Measurements from ENCODE around the gene KCTD13.
"Not testable (repeated sequence)": the region's sequence is repeated elsewhere in the genome, so short reads cannot be mapped to it uniquely, and the experiment has no call there.

Gene KCTD13

GRCh38 chr16:29877266-29877961 is 48.6 kb downstream of the KCTD13 start:
- DNase-seq = peak; percentile 60

GRCh38 chr16:29876594-29877249 is 49.3 kb downstream of the KCTD13 start:
- DNase-seq = peak; percentile 20

GRCh38 chr16:29876217-29876593 is 49.8 kb downstream of the KCTD13 start:
- no peak for DNase-seq

GRCh38 chr16:29875206-29875605 is 50.8 kb downstream of the KCTD13 start:
- DNase-seq = no peak

DNA sequence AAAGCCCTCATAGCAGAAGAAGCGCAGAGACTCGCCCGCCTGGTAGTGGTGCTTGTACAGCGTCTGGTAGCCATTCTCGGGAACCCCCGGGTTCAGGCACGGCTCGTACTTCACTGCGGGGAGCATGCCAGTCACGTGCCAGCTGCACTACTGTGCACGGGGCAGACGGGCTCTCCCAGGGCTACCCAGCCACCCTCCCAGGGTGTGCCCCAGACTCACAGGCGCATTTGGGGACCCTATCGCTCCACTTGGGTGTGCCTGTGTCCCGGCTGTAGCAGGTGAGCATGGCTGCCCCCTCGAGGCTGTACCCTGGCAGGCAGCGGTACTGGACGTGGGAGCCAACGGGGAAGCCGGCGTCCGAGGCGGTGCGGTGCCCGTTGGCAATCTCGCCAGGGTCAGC is 52.7 kb downstream of the KCTD13 start:
- no peak for DNase-seq

DNA sequence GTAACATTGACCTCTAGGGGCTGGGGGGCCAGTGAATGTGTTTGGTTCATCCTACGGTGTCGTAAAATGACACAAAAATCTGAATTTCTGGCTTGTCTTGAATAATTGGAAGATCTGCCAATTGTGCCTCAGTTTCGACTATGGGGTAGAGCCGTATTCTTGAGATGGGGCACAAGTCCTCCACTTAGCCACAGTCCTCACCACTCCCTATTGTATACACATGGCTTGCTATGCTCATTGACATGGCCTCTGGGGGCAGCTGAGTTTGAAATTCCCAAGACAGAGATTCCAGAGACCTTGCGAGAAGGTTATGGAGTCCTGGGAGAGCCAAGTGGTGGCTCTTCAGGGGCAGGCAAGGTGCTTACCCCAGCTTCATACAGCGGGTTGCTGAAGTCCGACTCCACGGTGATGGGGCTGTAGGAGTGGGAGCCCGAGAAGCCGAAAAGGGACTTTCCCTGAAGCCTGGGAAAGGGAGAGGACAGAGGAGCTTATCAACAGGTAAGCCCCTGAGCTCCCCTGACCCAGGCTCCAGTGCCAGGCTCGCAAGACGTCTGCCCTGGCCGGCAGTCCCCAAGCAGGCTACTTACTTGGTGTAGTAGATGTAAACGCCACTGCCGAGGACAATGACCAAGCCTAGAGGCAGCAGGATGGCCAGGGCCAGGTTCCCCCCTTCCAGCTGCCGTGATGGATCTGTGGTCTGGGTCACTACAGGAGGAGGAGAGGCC is 54.0 kb downstream of the KCTD13 start:
- no peak for DNase-seq

GRCh38 chr16:29869067-29869466 is 57.0 kb downstream of the KCTD13 start:
- DNase-seq = not testable (repeated sequence)

GRCh38 chr16:29868396-29869009 is 57.5 kb downstream of the KCTD13 start:
- no peak for DNase-seq

GRCh38 chr16:29864205-29864604 is 61.8 kb downstream of the KCTD13 start:
- no peak for DNase-seq

- DNase-seq = no peak
Measured at GRCh38 chr16:29863669-29863984, 62.4 kb downstream of the KCTD13 start.

DNA sequence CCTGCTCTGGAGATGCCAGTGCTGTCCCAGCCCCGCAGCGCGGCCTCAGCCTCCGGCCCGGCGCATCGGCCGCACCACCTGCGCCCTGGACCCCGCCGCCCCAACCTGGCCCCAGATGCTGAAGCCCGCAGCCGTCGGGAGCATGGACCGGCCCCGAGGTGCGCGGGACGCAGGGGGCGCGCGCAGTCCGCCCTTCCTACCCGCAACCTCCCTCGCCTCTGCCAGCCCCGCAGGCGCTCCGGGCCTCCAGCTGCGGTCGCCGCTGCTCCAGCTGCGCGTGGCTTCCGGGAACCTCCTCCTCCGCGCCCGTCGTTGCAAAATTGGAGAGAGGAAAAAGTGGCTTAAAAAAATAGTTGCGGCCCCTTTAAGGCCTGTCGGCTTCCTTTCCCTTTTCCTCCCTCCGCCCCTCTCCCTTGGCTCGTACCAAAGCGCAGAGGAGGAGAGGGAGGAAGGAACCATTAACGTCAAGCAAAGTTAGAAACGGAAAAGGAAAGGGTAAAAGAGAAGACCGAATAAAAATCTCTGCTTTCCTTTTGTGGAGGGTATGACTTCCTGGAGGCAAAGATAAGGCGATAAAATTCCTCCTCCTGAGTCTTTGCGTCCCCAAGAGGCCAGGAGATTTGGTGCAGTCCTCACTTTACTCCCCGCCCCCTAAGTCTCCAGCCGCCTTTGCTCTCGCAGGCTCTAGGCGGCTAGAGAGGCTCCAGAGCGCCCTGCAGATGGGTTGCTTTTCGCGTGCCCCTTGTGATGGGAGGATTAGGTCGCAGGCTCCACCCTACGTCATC is 63.0 kb downstream of the KCTD13 start, which contains the start of gene CDIPT:
TSS of gene CDIPT (minus strand) at position 343 of the 785 bp plus-strand sequence. CDS start 369 bp downstream, outside the sequence.
- DNase-seq = peak; percentile 97

GRCh38 chr16:29862383-29862883 is 63.6 kb downstream of the KCTD13 start:
- DNase-seq = peak; percentile 17

GRCh38 chr16:29860218-29860617 is 65.8 kb downstream of the KCTD13 start:
- no peak for DNase-seq

GRCh38 chr16:29858974-29859373 is 67.1 kb downstream of the KCTD13 start:
- no peak for DNase-seq

- no peak for DNase-seq
Measured at GRCh38 chr16:29858149-29858849, 67.7 kb downstream of the KCTD13 start.

DNA sequence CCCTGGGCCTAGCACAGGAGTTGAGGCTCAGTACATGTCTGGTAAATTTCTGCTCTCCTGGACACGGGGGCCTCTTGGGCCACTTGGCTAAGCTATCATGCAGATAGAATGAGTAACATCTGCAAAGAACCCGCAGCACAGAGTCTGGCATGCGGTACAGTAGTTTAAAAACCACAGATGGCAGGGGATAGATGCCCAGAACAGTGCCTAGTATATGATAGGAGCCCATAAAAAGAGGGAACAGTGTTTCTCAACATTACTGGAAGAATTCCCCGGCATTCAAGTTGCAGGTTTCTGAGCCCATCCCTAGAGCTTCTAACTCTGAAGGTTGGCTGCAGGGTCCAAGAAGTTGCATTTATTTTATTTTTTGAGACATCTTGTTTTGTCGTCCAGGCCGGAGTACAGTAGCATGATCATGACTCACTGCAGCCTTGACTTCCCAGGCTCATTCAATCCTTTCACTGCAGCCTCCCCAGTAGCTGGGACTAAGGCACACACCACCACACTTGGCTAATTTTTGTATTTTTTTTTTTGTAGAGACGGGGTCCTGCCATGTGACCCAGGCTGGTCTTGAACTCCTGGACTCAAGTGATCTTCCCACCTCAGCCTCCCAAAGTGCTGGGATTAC is 68.8 kb downstream of the KCTD13 start:
- DNase-seq = no peak

Data from activated CD4-positive, alpha-beta T cell treated with anti-CD3 and anti-CD28 coated beads, Interleukin-2, Interleukin-6, amounts not matched to agents 100 ng/mL and 50 ng/mL, durations not matched to agents 16 hours and 8 hours (primary cell).